ENCODE data around the gene BTNL3. TPM values are rescaled to one million over a fixed set of nuclear protein-coding genes. Genes with fewer than 3 reads are reported as not detected.

Gene BTNL3
- total RNA-seq, 3 donors from 2014 or later = under 0.01 TPM; not detected in 2

DNA sequence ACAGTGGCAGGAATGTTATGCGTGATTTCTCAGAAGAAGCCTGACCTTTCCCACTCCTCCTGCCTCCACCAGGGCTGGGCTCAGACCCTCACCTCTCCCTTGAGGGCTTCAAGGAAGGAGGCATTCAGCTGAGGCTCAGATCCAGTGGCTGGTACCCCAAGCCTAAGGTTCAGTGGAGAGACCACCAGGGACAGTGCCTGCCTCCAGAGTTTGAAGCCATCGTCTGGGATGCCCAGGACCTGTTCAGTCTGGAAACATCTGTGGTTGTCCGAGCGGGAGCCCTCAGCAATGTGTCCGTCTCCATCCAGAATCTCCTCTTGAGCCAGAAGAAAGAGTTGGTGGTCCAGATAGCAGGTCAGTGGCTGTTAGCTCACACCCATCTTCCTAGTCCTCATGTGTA lies 61.4 kb downstream of the BTNL3 start:
- TF ChIP-seq, protein P1, sequence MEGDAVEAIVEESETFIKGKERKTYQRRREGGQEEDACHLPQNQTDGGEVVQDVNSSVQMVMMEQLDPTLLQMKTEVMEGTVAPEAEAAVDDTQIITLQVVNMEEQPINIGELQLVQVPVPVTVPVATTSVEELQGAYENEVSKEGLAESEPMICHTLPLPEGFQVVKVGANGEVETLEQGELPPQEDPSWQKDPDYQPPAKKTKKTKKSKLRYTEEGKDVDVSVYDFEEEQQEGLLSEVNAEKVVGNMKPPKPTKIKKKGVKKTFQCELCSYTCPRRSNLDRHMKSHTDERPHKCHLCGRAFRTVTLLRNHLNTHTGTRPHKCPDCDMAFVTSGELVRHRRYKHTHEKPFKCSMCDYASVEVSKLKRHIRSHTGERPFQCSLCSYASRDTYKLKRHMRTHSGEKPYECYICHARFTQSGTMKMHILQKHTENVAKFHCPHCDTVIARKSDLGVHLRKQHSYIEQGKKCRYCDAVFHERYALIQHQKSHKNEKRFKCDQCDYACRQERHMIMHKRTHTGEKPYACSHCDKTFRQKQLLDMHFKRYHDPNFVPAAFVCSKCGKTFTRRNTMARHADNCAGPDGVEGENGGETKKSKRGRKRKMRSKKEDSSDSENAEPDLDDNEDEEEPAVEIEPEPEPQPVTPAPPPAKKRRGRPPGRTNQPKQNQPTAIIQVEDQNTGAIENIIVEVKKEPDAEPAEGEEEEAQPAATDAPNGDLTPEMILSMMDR (IDR thresholded peaks at IDR 0.05) = no peak
- TF ChIP-seq POLR2AphosphoS5 (IDR thresholded peaks at IDR 0.05) = no peak
- TF ChIP-seq POLR2A (IDR thresholded peaks at IDR 0.05) = no peak
- Histone ChIP-seq H3K9me3 (no peaks in the 10 kb centered on the region), H3K36me3 (no peaks in the 10 kb centered on the region), H3K4me3 (no peak overlapping the region), H3K27ac (no peak overlapping the region), H3K4me1 (peaks cover 0 to 6% of the 10 kb centered on the region in 2 donors), H3K27me3 (peaks cover 2 to 72% of the 10 kb centered on the region in 2 donors)
- DNase-seq (ENCODE audit: low spot score in 2 of 2) = no peak
- intact Hi-C loops (cut with DNase I; ENCODE audit: low total_unique reads) = no loop called here

DNA sequence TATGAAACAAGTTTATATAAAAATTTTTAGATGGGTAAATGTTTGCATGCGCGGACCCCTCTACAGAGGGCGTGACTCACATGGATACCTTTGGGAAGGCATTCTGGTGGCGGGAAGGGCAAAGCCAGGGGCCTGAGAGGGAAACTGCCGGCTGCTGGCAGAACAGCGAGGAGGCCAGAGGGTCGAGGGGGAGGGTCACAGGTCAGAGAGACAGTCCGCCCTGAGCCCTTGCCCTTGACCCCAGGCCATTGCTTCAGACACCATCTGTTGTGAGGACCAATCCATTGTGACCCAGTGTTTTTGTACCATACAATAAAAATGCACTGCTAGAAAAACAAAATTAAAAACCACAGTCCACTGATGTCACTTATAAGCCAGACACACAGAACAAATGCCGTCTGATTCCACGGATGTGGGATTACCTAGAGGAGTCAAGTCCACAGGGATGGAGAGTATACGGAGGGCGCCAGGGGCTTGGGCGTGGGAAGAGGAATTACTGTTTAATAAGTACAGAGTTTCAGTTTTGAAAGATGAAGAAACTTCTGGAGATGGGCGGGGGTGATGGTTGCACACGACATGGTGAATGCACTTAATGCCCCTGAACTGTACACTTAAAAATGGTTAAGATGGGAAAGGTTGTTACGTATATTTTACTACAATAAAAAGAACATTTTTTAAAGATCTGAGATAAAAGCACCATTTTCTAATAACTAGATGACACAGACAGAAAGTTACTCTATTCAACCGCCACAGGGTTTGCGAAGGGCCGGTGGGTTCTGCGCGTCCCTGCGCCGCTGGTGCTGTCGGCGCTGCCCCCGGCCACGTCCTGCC lies 63.4 kb downstream of the BTNL3 start:
- no peak for TF ChIP-seq POLR2A (IDR thresholded peaks at IDR 0.05)
- TF ChIP-seq, protein P1 (IDR thresholded peaks at IDR 0.05) = no peak
- TF ChIP-seq POLR2AphosphoS5 (IDR thresholded peaks at IDR 0.05) = no peak
- Histone ChIP-seq H3K36me3 (no peaks in the 10 kb centered on the region), H3K27me3 (peaks cover 2 to 79% of the 10 kb centered on the region in 2 donors), H3K4me1 (peaks cover 0 to 6% of the 10 kb centered on the region in 2 donors), H3K4me3 (peak overlapping the region; percentile 40 to 77 (median 57)), H3K9me3 (no peaks in the 10 kb centered on the region), H3K27ac (no peak overlapping the region)
- no peak for DNase-seq (ENCODE audit: low spot score in 2 of 2)
- intact Hi-C loops (cut with DNase I; ENCODE audit: low total_unique reads) = no loop called here

DNA sequence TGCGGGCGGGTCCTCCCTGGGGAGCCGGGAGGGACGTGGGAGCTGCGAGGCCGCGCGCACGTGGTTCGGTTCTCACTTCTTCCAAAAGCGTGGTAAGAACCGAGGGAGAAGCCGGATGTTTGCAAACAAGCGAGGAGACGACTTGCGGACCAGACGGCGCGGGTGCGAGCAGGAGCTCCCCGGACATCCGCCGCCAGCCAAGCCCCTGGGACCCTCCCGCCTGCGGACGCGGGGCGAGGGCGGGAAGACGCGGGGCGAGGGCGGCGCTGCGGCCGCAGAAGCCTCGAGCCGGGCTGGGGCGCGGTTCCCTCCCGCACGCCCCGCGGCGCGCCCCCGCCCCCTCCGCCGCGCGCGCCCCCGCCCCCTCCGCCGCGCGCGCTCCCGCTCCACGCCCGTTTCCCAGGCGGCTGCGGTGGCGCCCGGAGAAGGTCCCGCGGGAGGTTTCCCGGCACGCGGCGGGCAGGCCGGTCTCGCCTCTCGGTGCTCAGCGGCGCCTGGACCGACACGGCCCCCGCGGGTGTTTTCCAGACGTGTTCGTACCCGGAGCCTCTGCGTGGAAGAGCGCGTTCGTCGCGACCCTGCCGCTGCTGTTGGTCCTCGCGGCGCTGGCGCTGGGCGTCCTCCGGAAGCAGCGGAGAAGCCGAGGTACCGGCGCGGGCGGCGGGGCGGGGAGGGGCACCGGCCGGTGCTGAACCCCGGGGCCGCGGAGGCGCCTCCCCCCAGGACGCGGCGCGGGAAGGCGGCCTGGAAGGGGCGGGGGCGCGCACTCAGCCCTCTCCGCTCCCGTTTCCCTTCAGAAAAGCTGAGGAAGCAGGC lies 64.2 kb downstream of the BTNL3 start:
- H3K36me3 ChIP-seq = no peaks in the 10 kb centered on the region
- H3K4me3 ChIP-seq = peak overlapping the region; percentile 40 to 77 (median 57)
- intact Hi-C loops (cut with DNase I; ENCODE audit: low total_unique reads) = no loop called here
- H3K4me1 ChIP-seq = peaks cover 0 to 6% of the 10 kb centered on the region in 2 donors
- peaks cover 2 to 84% of the 10 kb centered on the region in 2 donors for H3K27me3 ChIP-seq
- H3K9me3 ChIP-seq = no peaks in the 10 kb centered on the region
- TF ChIP-seq POLR2AphosphoS5 (IDR thresholded peaks at IDR 0.05) (no peak), POLR2A (IDR thresholded peaks at IDR 0.05) (no peak)
- TF ChIP-seq, protein P1 (IDR thresholded peaks at IDR 0.05) = no peak
- no peak for DNase-seq (ENCODE audit: low spot score in 2 of 2)
- no peak overlapping the region for H3K27ac ChIP-seq

DNA sequence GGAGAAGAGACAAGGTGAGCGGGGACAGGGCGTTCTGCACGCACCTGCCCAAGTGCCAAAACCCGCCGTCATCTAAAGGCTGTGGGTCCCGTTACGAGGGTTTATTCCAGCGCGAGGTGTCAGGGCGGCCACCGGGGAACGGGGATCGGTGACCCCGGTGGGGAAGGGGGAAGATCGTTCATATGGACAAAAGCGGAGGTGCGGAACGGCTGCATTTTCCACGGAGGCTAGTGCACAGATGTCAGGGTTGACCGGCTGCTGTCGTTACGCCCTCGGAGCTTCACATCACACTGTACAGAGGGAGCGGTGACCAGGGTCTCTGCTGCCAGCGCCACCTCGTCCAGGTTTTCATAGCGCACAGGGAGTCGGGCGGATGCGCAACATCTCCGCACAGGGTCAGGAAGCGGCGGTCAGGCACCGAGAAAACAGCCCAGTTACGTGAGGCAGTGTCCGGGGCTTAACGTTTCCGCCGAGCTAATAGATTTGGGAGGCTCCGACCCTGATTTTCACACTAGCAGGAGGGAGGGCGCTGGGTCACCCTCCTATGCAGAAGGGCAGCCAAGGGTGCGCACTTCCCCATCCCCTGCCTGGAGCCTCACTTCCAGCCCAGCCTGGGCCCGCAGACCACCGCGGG lies 65.0 kb downstream of the BTNL3 start:
- no peak for DNase-seq (ENCODE audit: low spot score in 2 of 2)
- peaks cover 2 to 86% of the 10 kb centered on the region in 2 donors for H3K27me3 ChIP-seq
- no peaks in the 10 kb centered on the region for H3K36me3 ChIP-seq
- H3K27ac ChIP-seq = no peak overlapping the region
- H3K4me1 ChIP-seq = peaks cover 0 to 6% of the 10 kb centered on the region in 2 donors
- TF ChIP-seq POLR2AphosphoS5 (IDR thresholded peaks at IDR 0.05) = peak in 1 of 3 donors; percentile 28
- no peak for TF ChIP-seq POLR2A (IDR thresholded peaks at IDR 0.05)
- TF ChIP-seq, protein P1 (IDR thresholded peaks at IDR 0.05) = no peak
- no peaks in the 10 kb centered on the region for H3K9me3 ChIP-seq
- peak overlapping the region; percentile 40 to 77 (median 57) for H3K4me3 ChIP-seq
- intact Hi-C loops (cut with DNase I; ENCODE audit: low total_unique reads) = no loop called here
